Panc1 (cell line): Measurements from ENCODE around the gene BABAM2.

Source experiments
- POLR2AphosphoS5 ChIP-seq: IDR thresholded peaks from 2 replicates; pipeline ENCODE4 v1.6.1; 2012; ENCODE audit warnings: mild to moderate bottlenecking, low read depth, low read length, moderate library complexity
- TCF7L2 ChIP-seq: IDR thresholded peaks from 2 replicates; pipeline ENCODE4 v1.6.1; 2011; ENCODE audit warnings: mild to moderate bottlenecking, low read depth, low read length, inconsistent platforms
- TF ChIP-seq, protein P1 (sequence below): fragments of 450-650 bp; IDR thresholded peaks from 2 replicates; pipeline ENCODE4 v1.5.1; 2017; ENCODE audit warnings: mild to moderate bottlenecking

DNA sequence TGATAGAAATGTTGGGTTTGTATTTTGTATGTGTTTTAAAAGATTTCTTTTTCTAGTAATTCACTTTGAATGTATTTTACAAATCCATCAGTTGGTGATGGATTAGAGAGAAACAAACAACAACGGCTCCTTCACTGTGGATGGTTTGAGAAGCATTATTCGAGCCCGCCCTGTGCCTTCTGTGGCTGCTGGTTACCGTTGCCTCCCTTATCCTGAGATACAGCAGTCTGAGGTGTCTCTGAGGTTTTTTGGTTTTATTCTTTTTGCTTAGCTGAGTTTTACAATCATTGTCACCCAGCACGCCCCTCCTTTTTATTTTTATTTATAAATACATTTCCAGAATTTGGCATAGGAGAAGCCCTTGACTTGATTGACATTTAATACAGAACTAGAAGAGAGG lies 168.3 kb downstream of the BABAM2 start:
- TF ChIP-seq, protein P1, sequence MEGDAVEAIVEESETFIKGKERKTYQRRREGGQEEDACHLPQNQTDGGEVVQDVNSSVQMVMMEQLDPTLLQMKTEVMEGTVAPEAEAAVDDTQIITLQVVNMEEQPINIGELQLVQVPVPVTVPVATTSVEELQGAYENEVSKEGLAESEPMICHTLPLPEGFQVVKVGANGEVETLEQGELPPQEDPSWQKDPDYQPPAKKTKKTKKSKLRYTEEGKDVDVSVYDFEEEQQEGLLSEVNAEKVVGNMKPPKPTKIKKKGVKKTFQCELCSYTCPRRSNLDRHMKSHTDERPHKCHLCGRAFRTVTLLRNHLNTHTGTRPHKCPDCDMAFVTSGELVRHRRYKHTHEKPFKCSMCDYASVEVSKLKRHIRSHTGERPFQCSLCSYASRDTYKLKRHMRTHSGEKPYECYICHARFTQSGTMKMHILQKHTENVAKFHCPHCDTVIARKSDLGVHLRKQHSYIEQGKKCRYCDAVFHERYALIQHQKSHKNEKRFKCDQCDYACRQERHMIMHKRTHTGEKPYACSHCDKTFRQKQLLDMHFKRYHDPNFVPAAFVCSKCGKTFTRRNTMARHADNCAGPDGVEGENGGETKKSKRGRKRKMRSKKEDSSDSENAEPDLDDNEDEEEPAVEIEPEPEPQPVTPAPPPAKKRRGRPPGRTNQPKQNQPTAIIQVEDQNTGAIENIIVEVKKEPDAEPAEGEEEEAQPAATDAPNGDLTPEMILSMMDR, result no peak
- no peak for TF ChIP-seq TCF7L2
- no peak for TF ChIP-seq POLR2AphosphoS5
